WTC11 (cell line): ENCODE results near the gene RPL29. TPM values are rescaled to one million over a fixed set of nuclear protein-coding genes. Genes with fewer than 3 reads are reported as not detected.

Experiments
- ATAC-seq: fragments of 200-7000 bp; cut with Tn5 transposase; 2 replicates; pipeline ENCODE4 v1.10.0; 2021; ENCODE audit warnings: mild to moderate bottlenecking, moderate library complexity
- CTCF ChIA-PET: fragments of 300-600 bp; sonication (Branson Sonifier 250); formaldehyde crosslinking; loops from one replicate; lab custom pipeline; 2021; ENCODE audit warnings: antibody characterized with exemption; lab: Charles Lee
- POLR2A ChIA-PET: fragments of 350-600 bp; sonication (Branson Sonifier 250); formaldehyde crosslinking; loops from one replicate; lab custom pipeline; 2021; ENCODE audit warnings: antibody characterized with exemption; lab: Charles Lee
- DNase-seq: peaks from one replicate; pipeline ENCODE4 v3.0.0; 2021; ENCODE audit warnings: low spot score
- H3K27ac Mint-ChIP-seq: 2 replicates; pipeline ENCODE4 v1.8.0; 2021; ENCODE audit warnings: mixed read lengths
- H3K27me3 Mint-ChIP-seq: 2 replicates; pipeline ENCODE4 v1.8.0; 2021; ENCODE audit warnings: low read depth, mild to moderate bottlenecking, moderate library complexity, mixed read lengths
- H3K36me3 Mint-ChIP-seq: 2 replicates; pipeline ENCODE4 v1.8.0; 2021; ENCODE audit warnings: mixed read lengths
- H3K4me1 Mint-ChIP-seq: 2 replicates; pipeline ENCODE4 v1.8.0; 2022; ENCODE audit warnings: mixed read lengths
- H3K4me3 Mint-ChIP-seq: 2 replicates; pipeline ENCODE4 v1.8.0; 2021; ENCODE audit warnings: mild to moderate bottlenecking, moderate library complexity, mixed read lengths
- H3K9me3 Mint-ChIP-seq: 2 replicates; pipeline ENCODE4 v1.8.0; 2021; ENCODE audit warnings: mixed read lengths
- AFF4 ChIP-seq: sonication (generic); formaldehyde crosslinking; IDR thresholded peaks from 2 replicates; pipeline ENCODE4 v1.8.1; 2023; ENCODE audit warnings: mild to moderate bottlenecking, missing genetic modification reagents, borderline replicate concordance
- ARID4B ChIP-seq: sonication (generic); formaldehyde crosslinking; IDR thresholded peaks from 2 replicates; pipeline ENCODE4 v1.8.0; 2023; ENCODE audit warnings: missing genetic modification reagents, mild to moderate bottlenecking, borderline replicate concordance
- ATF2 ChIP-seq: sonication (generic); formaldehyde crosslinking; IDR thresholded peaks from 2 replicates; pipeline ENCODE4 v1.8.1; 2022; ENCODE audit warnings: low read depth, missing genetic modification reagents, borderline replicate concordance
- ATF3 ChIP-seq: sonication (generic); formaldehyde crosslinking; conservative IDR thresholded peaks from 2 replicates; pipeline ENCODE4 v1.8.1; 2022; ENCODE audit warnings: mild to moderate bottlenecking, missing genetic modification reagents
- CBFB ChIP-seq: sonication (generic); formaldehyde crosslinking; IDR thresholded peaks from 2 replicates; pipeline ENCODE4 v1.8.1; 2022; ENCODE audit warnings: mild to moderate bottlenecking, low read depth, missing genetic modification reagents
- GABPB1 ChIP-seq: sonication (generic); formaldehyde crosslinking; IDR thresholded peaks from 2 replicates; pipeline ENCODE4 v1.8.1; 2023; ENCODE audit warnings: mild to moderate bottlenecking, missing genetic modification reagents
- GRHL2 ChIP-seq: fragments of 250-450 bp; sonication (Bioruptor Pico); IDR thresholded peaks from 2 replicates; pipeline ENCODE4 v1.8.0; 2022; ENCODE audit warnings: mild to moderate bottlenecking, moderate library complexity; ENCODE audit not compliant: insufficient replicate concordance, severe bottlenecking
- HMGA2 ChIP-seq: fragments of 250-450 bp; sonication (Bioruptor Pico); IDR thresholded peaks from 2 replicates; pipeline ENCODE4 v1.4.0; 2021; ENCODE audit warnings: mild to moderate bottlenecking, moderate library complexity
- HMGXB4 ChIP-seq: sonication (generic); formaldehyde crosslinking; IDR thresholded peaks from 2 replicates; pipeline ENCODE4 v1.8.1; 2023; ENCODE audit warnings: mild to moderate bottlenecking, moderate library complexity, missing genetic modification reagents
- NFE2L1 ChIP-seq: sonication (generic); formaldehyde crosslinking; IDR thresholded peaks from 2 replicates; pipeline ENCODE4 v1.8.1; 2023; ENCODE audit warnings: missing genetic modification reagents
- SOX15 ChIP-seq: fragments of 250-450 bp; sonication (Bioruptor Pico); IDR thresholded peaks from 2 replicates; pipeline ENCODE4 v1.9.0; 2021; ENCODE audit warnings: mild to moderate bottlenecking
- ZBTB21 ChIP-seq: sonication (generic); formaldehyde crosslinking; IDR thresholded peaks from 2 replicates; pipeline ENCODE4 v1.8.1; 2023; ENCODE audit warnings: mild to moderate bottlenecking, missing genetic modification reagents, borderline replicate concordance
- total RNA-seq: library from RNA; stranded (reverse); gene quantifications from 3 replicates; pipeline ENCODE4 v1.2.3, GENCODE V29; 2021

RPL29 gene
- total RNA-seq, 1 experiment from 2014 or later: 1,343 TPM

GRCh38 chr3:52023860-52024764 lies 28.4 kb upstream of the RPL29 start (continued):
- TF ChIP-seq HMGA2 (CRISPR knock-in tag): no peak

GRCh38 chr3:52023101-52023770 lies 27.5 kb upstream of the RPL29 start:
- peaks cover 9% of the 10 kb centered on the region for H3K4me1 Mint-ChIP-seq
- no peak overlapping the region for H3K27ac Mint-ChIP-seq
- DNase-seq: no peak
- H3K36me3 Mint-ChIP-seq: no peaks in the 10 kb centered on the region
- no peak for ATAC-seq
- no peaks in the 10 kb centered on the region for H3K27me3 Mint-ChIP-seq
- H3K9me3 Mint-ChIP-seq: no peaks in the 10 kb centered on the region
- POLR2A ChIA-PET: interaction anchor here (1.1 to 1.3 kb wide), 2 partner anchors 12 to 34 kb away, joined by 4 to 5 read pairs; no protein-coding TSS in a partner anchor
- no peak overlapping the region for H3K4me3 Mint-ChIP-seq
- CTCF ChIA-PET: interaction anchor here (0.5 to 13.0 kb wide), 8 partner anchors 9 to 752 kb away, joined by 3 to 138 read pairs (median 9); partner anchors contain the start of gene DUSP7
- no peak for TF ChIP-seq CBFB (CRISPR knock-in tag)
- TF ChIP-seq ATF2: no peak
- TF ChIP-seq GABPB1 (CRISPR knock-in tag): no peak
- no peak for TF ChIP-seq NFE2L1 (CRISPR knock-in tag)
- TF ChIP-seq ATF3 (CRISPR knock-in tag): no peak
- no peak for TF ChIP-seq HMGXB4 (CRISPR knock-in tag)
- no peak for TF ChIP-seq SOX15 (CRISPR knock-in tag)

- Mint-ChIP-seq H3K4me3 (no peak overlapping the region), H3K4me1 (peaks cover 9% of the 10 kb centered on the region), H3K27ac (no peak overlapping the region), H3K27me3 (no peaks in the 10 kb centered on the region), H3K36me3 (no peaks in the 10 kb centered on the region), H3K9me3 (no peaks in the 10 kb centered on the region)
- ChIA-PET POLR2A (interaction anchor here (1.1 to 1.3 kb wide), 2 partner anchors 11 to 35 kb away, joined by 4 to 5 read pairs; no protein-coding TSS in a partner anchor), CTCF (interaction anchor here (0.7 to 13.0 kb wide), 7 partner anchors 8 to 753 kb away, joined by 3 to 138 read pairs (median 11); partner anchors contain the start of gene DUSP7)
- ATAC-seq: peak; percentile 84
- DNase-seq: no peak
- TF ChIP-seq ATF3 (CRISPR knock-in tag): no peak
- no peak for TF ChIP-seq AFF4 (CRISPR knock-in tag)
- no peak for TF ChIP-seq ARID4B (CRISPR knock-in tag)
- no peak for TF ChIP-seq GRHL2 (CRISPR knock-in tag)
- no peak for TF ChIP-seq ZBTB21 (CRISPR knock-in tag)
Observed at GRCh38 chr3:52022323-52023100, 26.8 kb upstream of the RPL29 start.
